Measurements from ENCODE around the gene MCCC2. TPM values are rescaled to one million over a fixed set of nuclear protein-coding genes. Genes with fewer than 3 reads are reported as not detected.

The MCCC2 gene
- total and polyA plus RNA-seq, 2 donors (not counting 1 experiment from before 2014, with no cell fraction given): 25.7 to 49.7 TPM

DNA sequence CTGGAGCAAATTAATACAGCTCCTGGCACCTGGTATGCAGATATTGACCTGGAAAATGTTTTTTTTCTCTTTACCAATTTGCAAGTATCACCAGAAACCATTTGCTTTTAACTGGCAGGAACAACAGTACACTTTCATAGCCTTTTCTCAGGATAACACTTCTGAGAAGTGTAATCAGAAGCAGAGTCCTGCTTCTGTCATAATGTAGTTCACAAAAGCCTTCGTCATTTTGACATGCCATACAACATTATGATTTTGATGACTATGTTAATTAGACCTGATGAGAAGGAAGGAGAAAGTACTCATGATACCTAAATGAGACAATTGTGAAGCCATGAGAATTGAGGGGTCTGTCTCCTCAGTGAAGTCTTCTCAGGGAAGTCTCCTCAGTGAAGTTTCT, 90.8 kb downstream of the MCCC2 start:
- Mint-ChIP-seq H3K4me3 (no peak overlapping the region), H3K4me1 (no peaks in the 10 kb centered on the region), H3K27ac (no peak overlapping the region), H3K27me3 (peaks cover 45% of the 10 kb centered on the region), H3K9me3 (ENCODE audit: insufficient read depth) (no peaks in the 10 kb centered on the region)
- WGBS (ENCODE audit: insufficient coverage): no CpG with 5 or more reads among the region's 1 CpG
- no peaks in the 10 kb centered on the region for H3K4me1 ChIP-seq (ENCODE audit: control insufficient read depth in 2 of 2, insufficient read depth in 2 of 2, low read length in 2 of 2)
- ChIA-PET POLR2A (no interaction called here), CTCF (no interaction called here)
- H4K20me1 ChIP-seq (ENCODE audit: control insufficient read depth, insufficient read depth, low read length, poor library complexity, severe bottlenecking): no peaks in the 10 kb centered on the region
- no peak for TF ChIP-seq EZH2 (IDR thresholded peaks at IDR 0.05; ENCODE audit: borderline replicate concordance, insufficient read depth, low read depth, low read length, poor library complexity, severe bottlenecking)
- TF ChIP-seq, protein P1, sequence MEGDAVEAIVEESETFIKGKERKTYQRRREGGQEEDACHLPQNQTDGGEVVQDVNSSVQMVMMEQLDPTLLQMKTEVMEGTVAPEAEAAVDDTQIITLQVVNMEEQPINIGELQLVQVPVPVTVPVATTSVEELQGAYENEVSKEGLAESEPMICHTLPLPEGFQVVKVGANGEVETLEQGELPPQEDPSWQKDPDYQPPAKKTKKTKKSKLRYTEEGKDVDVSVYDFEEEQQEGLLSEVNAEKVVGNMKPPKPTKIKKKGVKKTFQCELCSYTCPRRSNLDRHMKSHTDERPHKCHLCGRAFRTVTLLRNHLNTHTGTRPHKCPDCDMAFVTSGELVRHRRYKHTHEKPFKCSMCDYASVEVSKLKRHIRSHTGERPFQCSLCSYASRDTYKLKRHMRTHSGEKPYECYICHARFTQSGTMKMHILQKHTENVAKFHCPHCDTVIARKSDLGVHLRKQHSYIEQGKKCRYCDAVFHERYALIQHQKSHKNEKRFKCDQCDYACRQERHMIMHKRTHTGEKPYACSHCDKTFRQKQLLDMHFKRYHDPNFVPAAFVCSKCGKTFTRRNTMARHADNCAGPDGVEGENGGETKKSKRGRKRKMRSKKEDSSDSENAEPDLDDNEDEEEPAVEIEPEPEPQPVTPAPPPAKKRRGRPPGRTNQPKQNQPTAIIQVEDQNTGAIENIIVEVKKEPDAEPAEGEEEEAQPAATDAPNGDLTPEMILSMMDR (IDR thresholded peaks at IDR 0.05): no peak
- H3K9me3 ChIP-seq (ENCODE audit: control extremely low read depth in 1 of 3, control insufficient read depth in 2 of 3, insufficient read depth in 1 of 3, low read length in 2 of 3): peaks cover 0 to 7% (median 0%) of the 10 kb centered on the region in 3 donors
- H3K79me2 ChIP-seq (ENCODE audit: control insufficient read depth, insufficient read depth, low read length): no peaks in the 10 kb centered on the region
- H2AFZ ChIP-seq (ENCODE audit: insufficient read depth, low read depth, low read length, poor library complexity, severe bottlenecking): no peak overlapping the region
- H3K27me3 ChIP-seq (replicated peaks in 1 of 4; ENCODE audit: control extremely low read depth in 1 of 4, control insufficient read depth in 3 of 4, insufficient read depth in 4 of 4, low read length in 3 of 4): peaks cover 0 to 15% (median 5%) of the 10 kb centered on the region in 4 experiments
- intact Hi-C loops (cut with micrococcal nuclease): no loop called here
- no peak overlapping the region for H3K27ac ChIP-seq (ENCODE audit: low read length in 2 of 2)
- H3K4me3 ChIP-seq (ENCODE audit: control extremely low read depth in 1 of 5, extremely low read depth in 1 of 5, insufficient read depth in 1 of 5, low read depth in 2 of 5, low read length in 4 of 5): no peak overlapping the region
- ATAC-seq (ENCODE audit: low read depth): no peak
- no peaks in the 10 kb centered on the region for H3K36me3 ChIP-seq (replicated peaks in 1 of 2; ENCODE audit: control extremely low read depth in 1 of 2, control insufficient read depth in 1 of 2, extremely low read depth in 1 of 2, insufficient read depth in 2 of 2, low read length in 1 of 2)
- no peak overlapping the region for H3K4me2 ChIP-seq (replicated peaks; ENCODE audit: low read depth, low read length, poor library complexity, severe bottlenecking)
- H3K9ac ChIP-seq (ENCODE audit: low read length): no peak overlapping the region
- DNase-seq: no peak

DNA sequence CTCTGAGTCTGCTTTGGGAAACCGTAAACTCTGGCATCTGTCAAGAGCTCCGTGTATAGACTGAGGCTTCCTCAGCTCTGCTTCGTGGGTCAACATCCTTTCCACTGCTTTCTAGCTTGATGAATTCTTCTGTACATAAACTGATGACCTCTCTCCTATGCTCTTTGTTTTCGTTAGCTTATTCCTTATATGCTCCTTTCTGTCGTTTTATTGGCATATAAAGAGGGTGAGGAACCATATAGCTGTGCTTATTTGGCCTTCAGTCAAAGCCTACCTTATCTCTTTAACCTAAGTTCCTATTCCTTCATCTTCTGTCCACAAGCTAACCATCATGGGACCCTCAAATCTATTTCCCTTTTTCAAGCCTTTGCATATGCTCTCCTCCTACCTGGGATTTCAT, 92.6 kb downstream of the MCCC2 start:
- intact Hi-C loops (cut with micrococcal nuclease): no loop called here
- Histone ChIP-seq H3K79me2 (ENCODE audit: control insufficient read depth, insufficient read depth, low read length) (no peaks in the 10 kb centered on the region), H2AFZ (ENCODE audit: insufficient read depth, low read depth, low read length, poor library complexity, severe bottlenecking) (no peak overlapping the region), H3K9ac (ENCODE audit: low read length) (no peak overlapping the region), H3K9me3 (ENCODE audit: control extremely low read depth in 1 of 3, control insufficient read depth in 2 of 3, insufficient read depth in 1 of 3, low read length in 2 of 3) (peaks cover 0 to 22% (median 0%) of the 10 kb centered on the region in 3 donors), H3K4me2 (replicated peaks; ENCODE audit: low read depth, low read length, poor library complexity, severe bottlenecking) (no peak overlapping the region), H3K4me1 (ENCODE audit: control insufficient read depth in 2 of 2, insufficient read depth in 2 of 2, low read length in 2 of 2) (no peaks in the 10 kb centered on the region), H3K27ac (ENCODE audit: low read length in 2 of 2) (no peak overlapping the region), H3K4me3 (ENCODE audit: control extremely low read depth in 1 of 5, extremely low read depth in 1 of 5, insufficient read depth in 1 of 5, low read depth in 2 of 5, low read length in 4 of 5) (no peak overlapping the region), H3K27me3 (replicated peaks in 1 of 4; ENCODE audit: control extremely low read depth in 1 of 4, control insufficient read depth in 3 of 4, insufficient read depth in 4 of 4, low read length in 3 of 4) (peaks cover 0 to 15% (median 9%) of the 10 kb centered on the region in 4 experiments), H3K36me3 (replicated peaks in 1 of 2; ENCODE audit: control extremely low read depth in 1 of 2, control insufficient read depth in 1 of 2, extremely low read depth in 1 of 2, insufficient read depth in 2 of 2, low read length in 1 of 2) (no peaks in the 10 kb centered on the region), H4K20me1 (ENCODE audit: control insufficient read depth, insufficient read depth, low read length, poor library complexity, severe bottlenecking) (no peaks in the 10 kb centered on the region)
- H3K4me3 Mint-ChIP-seq: no peak overlapping the region
- ChIA-PET POLR2A (no interaction called here), CTCF (no interaction called here)
- TF ChIP-seq, protein P1 (IDR thresholded peaks at IDR 0.05): no peak
- no peak for TF ChIP-seq EZH2 (IDR thresholded peaks at IDR 0.05; ENCODE audit: borderline replicate concordance, insufficient read depth, low read depth, low read length, poor library complexity, severe bottlenecking)
- no peak for DNase-seq
- no peak for ATAC-seq (ENCODE audit: low read depth)
- peaks cover 1% of the 10 kb centered on the region for H3K9me3 Mint-ChIP-seq (ENCODE audit: insufficient read depth)
- no peak overlapping the region for H3K27ac Mint-ChIP-seq
- peaks cover 44% of the 10 kb centered on the region for H3K27me3 Mint-ChIP-seq
- H3K4me1 Mint-ChIP-seq: no peaks in the 10 kb centered on the region
- WGBS (ENCODE audit: insufficient coverage): 85% methylated on average over 3 of the region's 5 CpGs

Data from B cell (primary cell).